Neuronal stem cell (in vitro differentiated cells): ENCODE measurements around the gene CAMK1D.
"Not testable (repeated sequence)": the region's sequence is repeated elsewhere in the genome, so short reads cannot be mapped to it uniquely, and the experiment has no call there.

Experiments used
- DNase-seq: peaks from one replicate; pipeline ENCODE4 v3.0.0-alpha.2; 2013; ENCODE audit warnings: low spot score
- H2AFZ ChIP-seq: one replicate; pipeline ENCODE4 v1.6.1; 2013; ENCODE audit warnings: mild to moderate bottlenecking, low read length, inconsistent platforms
- H2AK5ac ChIP-seq: 2 replicates; pipeline ENCODE4 v1.6.1; 2013; ENCODE audit warnings: low read depth, mild to moderate bottlenecking, inconsistent platforms, low read length, moderate library complexity, mixed read lengths
- H2BK120ac ChIP-seq: 2 replicates; pipeline ENCODE4 v1.6.1; 2013; ENCODE audit warnings: low read depth, mild to moderate bottlenecking, inconsistent platforms, low read length, moderate library complexity, mixed read lengths
- H2BK12ac ChIP-seq: one replicate; pipeline ENCODE4 v1.6.1; 2013; ENCODE audit warnings: low read length, inconsistent platforms
- H2BK15ac ChIP-seq: 2 replicates; pipeline ENCODE4 v1.6.1; 2013; ENCODE audit warnings: mild to moderate bottlenecking, low read length, inconsistent platforms, mixed read lengths
- H2BK5ac ChIP-seq: one replicate; pipeline ENCODE4 v1.6.1; 2013; ENCODE audit warnings: inconsistent platforms, mild to moderate bottlenecking, low read length, moderate library complexity
- H3K14ac ChIP-seq: one replicate; pipeline ENCODE4 v1.6.1; 2013; ENCODE audit warnings: low read length, inconsistent platforms
- H3K18ac ChIP-seq: 2 replicates; pipeline ENCODE4 v1.6.1; 2013; ENCODE audit warnings: low read length, inconsistent platforms
- H3K23ac ChIP-seq: 2 replicates; pipeline ENCODE4 v1.6.1; 2013; ENCODE audit warnings: low read depth, mild to moderate bottlenecking, mixed read lengths, low read length, inconsistent platforms; ENCODE audit not compliant: poor library complexity
- H3K27ac ChIP-seq: replicated peaks from 3 replicates; pipeline ENCODE4 v1.5.1; 2013; ENCODE audit warnings: low read length, inconsistent platforms
- H3K27me3 ChIP-seq, 3 experiments: 2 replicates each; pipeline ENCODE4 v1.6.1; 2013; ENCODE audit warnings: low read length in 3 of 3, mild to moderate bottlenecking in 2 of 3, inconsistent platforms in 1 of 3, low read depth in 1 of 3, mixed read lengths in 1 of 3, moderate library complexity in 1 of 3; ENCODE audit not compliant: control insufficient read depth in 3 of 3, insufficient read depth in 3 of 3
- H3K36me3 ChIP-seq, 2 donors: replicated peaks in 1 of 2; 2 replicates each; pipeline ENCODE4 v1.6.1; 2013; ENCODE audit warnings: low read length in 2 of 2; ENCODE audit not compliant: control insufficient read depth in 2 of 2, insufficient read depth in 2 of 2
- H3K4ac ChIP-seq: 2 replicates; pipeline ENCODE4 v1.6.1; 2013; ENCODE audit warnings: inconsistent platforms, mild to moderate bottlenecking, low read length, moderate library complexity
- H3K4me1 ChIP-seq, 2 donors: 1 replicate in 1 of 2; 2 replicates in 1 of 2; pipeline ENCODE4 v1.6.1; 2013; ENCODE audit warnings: low read length in 2 of 2, low read depth in 1 of 2; ENCODE audit not compliant: control insufficient read depth in 2 of 2, insufficient read depth in 1 of 2
- H3K4me2 ChIP-seq: one replicate; pipeline ENCODE4 v1.6.1; 2013; ENCODE audit warnings: mild to moderate bottlenecking, low read length, inconsistent platforms; ENCODE audit not compliant: insufficient read depth, poor library complexity, severe bottlenecking
- H3K4me3 ChIP-seq, 2 donors: 2 replicates each; pipeline ENCODE4 v1.5.1; 2013; ENCODE audit warnings: low read length in 2 of 2, mild to moderate bottlenecking in 2 of 2, inconsistent platforms in 1 of 2, moderate library complexity in 1 of 2
- H3K79me1 ChIP-seq: one replicate; pipeline ENCODE4 v1.6.1; 2013; ENCODE audit warnings: low read depth, mild to moderate bottlenecking, inconsistent platforms, low read length, moderate library complexity
- H3K9ac ChIP-seq: one replicate; pipeline ENCODE4 v1.6.1; 2013; ENCODE audit warnings: mild to moderate bottlenecking, low read depth, low read length, inconsistent platforms; ENCODE audit not compliant: poor library complexity
- H3K9me3 ChIP-seq, 2 donors: replicated peaks in 1 of 2; 2 replicates each; pipeline versions ENCODE3 to v1.6.1; 2013; ENCODE audit warnings: low read length in 2 of 2, mild to moderate bottlenecking in 2 of 2, inconsistent platforms in 1 of 2, low read depth in 1 of 2, mixed read lengths in 1 of 2, moderate library complexity in 1 of 2; ENCODE audit not compliant: control insufficient read depth in 2 of 2, insufficient read depth in 1 of 2
- H4K8ac ChIP-seq: one replicate; pipeline ENCODE4 v1.6.1; 2013; ENCODE audit warnings: low read depth, mild to moderate bottlenecking, inconsistent platforms, low read length, moderate library complexity
- H4K91ac ChIP-seq: one replicate; pipeline ENCODE4 v1.6.1; 2013; ENCODE audit warnings: low read length, low read depth, mild to moderate bottlenecking, inconsistent platforms; ENCODE audit not compliant: poor library complexity
- WGBS, 2 donors: extraction: QIAGEN DNeasy Blood & Tissue Kit; methylation state at CpG; one replicate each; pipeline ENCODE4 v1.1.7; 2013; ENCODE audit warnings: missing lambda C conversion rate in 2 of 2, mixed read lengths in 1 of 2; ENCODE audit not compliant: insufficient read length in 2 of 2, insufficient replicate concordance in 1 of 2; ENCODE audit errors: extremely low coverage in 2 of 2; 5-methylcytosine and 5-hydroxymethylcytosine counted together

Gene CAMK1D

GRCh38 chr10:12438919-12439692 lies 89.8 kb downstream of the CAMK1D start:
- H2BK15ac ChIP-seq: no peak overlapping the region
- no peaks in the 10 kb centered on the region for H3K36me3 ChIP-seq
- no peak overlapping the region for H3K14ac ChIP-seq
- WGBS, 2 donors: no CpG with 5 or more reads among the region's 16 CpGs
- no peaks in the 10 kb centered on the region for H3K4me1 ChIP-seq
- no peak overlapping the region for H3K4ac ChIP-seq
- no peak overlapping the region for H4K91ac ChIP-seq
- no peak overlapping the region for H3K9ac ChIP-seq
- H3K23ac ChIP-seq: no peak overlapping the region
- no peak overlapping the region for H4K8ac ChIP-seq
- peaks cover 0 to 3% of the 10 kb centered on the region in 2 donors for H3K9me3 ChIP-seq
- H2BK120ac ChIP-seq: no peak overlapping the region
- no peak overlapping the region for H3K27ac ChIP-seq
- no peak overlapping the region for H2BK12ac ChIP-seq
- DNase-seq: no peak
- no peak overlapping the region for H3K4me3 ChIP-seq
- no peak overlapping the region for H2AFZ ChIP-seq
- no peak overlapping the region for H2BK5ac ChIP-seq
- no peak overlapping the region for H3K4me2 ChIP-seq
- H3K27me3 ChIP-seq: no peaks in the 10 kb centered on the region
- no peak overlapping the region for H2AK5ac ChIP-seq
- H3K18ac ChIP-seq: no peak overlapping the region
- no peaks in the 10 kb centered on the region for H3K79me1 ChIP-seq

GRCh38 chr10:12439767-12440166 lies 90.4 kb downstream of the CAMK1D start:
- H3K18ac ChIP-seq, H3K36me3 ChIP-seq, H2AFZ ChIP-seq, H2BK5ac ChIP-seq, H4K8ac ChIP-seq, H2BK15ac ChIP-seq, H2AK5ac ChIP-seq, H3K4me1 ChIP-seq, H3K4me3 ChIP-seq, H3K9ac ChIP-seq, H3K4me2 ChIP-seq, H3K4ac ChIP-seq, DNase-seq, H2BK12ac ChIP-seq, H3K79me1 ChIP-seq, H3K27me3 ChIP-seq, H3K14ac ChIP-seq, H3K27ac ChIP-seq, H3K9me3 ChIP-seq, H4K91ac ChIP-seq, H2BK120ac ChIP-seq, H3K23ac ChIP-seq: not testable (repeated sequence)
- no CpG with 5 or more reads among the region's 6 CpGs for WGBS, 2 donors

GRCh38 chr10:12443026-12443425 lies 93.7 kb downstream of the CAMK1D start:
- H3K36me3 ChIP-seq: no peaks in the 10 kb centered on the region
- H4K8ac ChIP-seq: no peak overlapping the region
- no peak overlapping the region for H2BK5ac ChIP-seq
- H3K79me1 ChIP-seq: peaks cover 2% of the 10 kb centered on the region
- peaks cover 0 to 3% of the 10 kb centered on the region in 2 donors for H3K9me3 ChIP-seq
- no peaks in the 10 kb centered on the region for H3K4me1 ChIP-seq
- no peak overlapping the region for H3K4me3 ChIP-seq
- no peak overlapping the region for H3K14ac ChIP-seq
- H2AFZ ChIP-seq: no peak overlapping the region
- H2BK12ac ChIP-seq: no peak overlapping the region
- H2BK120ac ChIP-seq: no peak overlapping the region
- DNase-seq: no peak
- no peak overlapping the region for H2AK5ac ChIP-seq
- no peak overlapping the region for H3K23ac ChIP-seq
- no CpG with 5 or more reads among the region's 8 CpGs for WGBS, 2 donors
- no peak overlapping the region for H3K9ac ChIP-seq
- H3K4ac ChIP-seq: no peak overlapping the region
- H3K27ac ChIP-seq: no peak overlapping the region
- no peak overlapping the region for H3K4me2 ChIP-seq
- H2BK15ac ChIP-seq: no peak overlapping the region
- H4K91ac ChIP-seq: no peak overlapping the region
- no peak overlapping the region for H3K18ac ChIP-seq
- no peaks in the 10 kb centered on the region for H3K27me3 ChIP-seq

GRCh38 chr10:12444981-12445700 lies 95.8 kb downstream of the CAMK1D start:
- Histone ChIP-seq H3K23ac (no peak overlapping the region), H3K27ac (no peak overlapping the region)
- DNase-seq: no peak

More at GRCh38 chr10:12444981-12445700, 95.8 kb downstream of the CAMK1D start:
- H4K8ac ChIP-seq: no peak overlapping the region
- no peak overlapping the region for H2AFZ ChIP-seq
- no peak overlapping the region for H2BK15ac ChIP-seq
- H3K14ac ChIP-seq: no peak overlapping the region
- H3K4me1 ChIP-seq: no peaks in the 10 kb centered on the region
- no peak overlapping the region for H3K18ac ChIP-seq
- H2BK5ac ChIP-seq: no peak overlapping the region
- H3K4me3 ChIP-seq: no peak overlapping the region
- no peak overlapping the region for H3K9ac ChIP-seq
- H3K27me3 ChIP-seq: no peaks in the 10 kb centered on the region
- no peak overlapping the region for H3K4ac ChIP-seq
- no peak overlapping the region for H4K91ac ChIP-seq
- WGBS, 2 donors: no CpG with 5 or more reads among the region's 6 CpGs
- no peaks in the 10 kb centered on the region for H3K36me3 ChIP-seq
- H3K4me2 ChIP-seq: no peak overlapping the region
- H2AK5ac ChIP-seq: no peak overlapping the region
- H3K79me1 ChIP-seq: peaks cover 2% of the 10 kb centered on the region
- no peak overlapping the region for H2BK120ac ChIP-seq
- H3K9me3 ChIP-seq: no peaks in the 10 kb centered on the region
- no peak overlapping the region for H2BK12ac ChIP-seq
